H1 (cell line): ENCODE measurements around the gene EBLN2. TPM values are rescaled to one million over a fixed set of nuclear protein-coding genes. Genes with fewer than 3 reads are reported as not detected.
A peak's percentile ranks its signal among the peaks of the same experiment; 100 is the strongest.

Source experiments
- CTCF ChIA-PET: fragments of 300-600 bp; sonication (Branson Sonifier 250); formaldehyde crosslinking; loops from one replicate; lab custom pipeline; 2021; ENCODE audit not compliant: partially characterized antibody; lab: Charles Lee
- POLR2A ChIA-PET: fragments of 300-600 bp; sonication (Branson Sonifier 250); formaldehyde crosslinking; loops from one replicate; lab custom pipeline; 2021; ENCODE audit warnings: inconsistent platforms; ENCODE audit not compliant: partially characterized antibody; lab: Charles Lee
- DNase-seq, 2 experiments: peaks; one replicate each; pipeline versions ENCODE4 v3.0.0 to v3.0.0-alpha.2; 2010 to 2022; ENCODE audit warnings: low spot score in 2 of 2, low read depth in 1 of 2, mixed read lengths in 1 of 2
- FAIRE-seq: peaks from 2 replicates; lab custom pipeline; 2011; peaks lifted over from hg19 to GRCh38; lab: Jason Lieb, UNC
- H2AFZ ChIP-seq: 2 replicates; pipeline ENCODE4 v1.8.1; 2012; ENCODE audit warnings: low read length, inconsistent platforms
- H2AK5ac ChIP-seq: 2 replicates; pipeline ENCODE4 v1.6.1; 2013; ENCODE audit warnings: low read depth, low read length
- H2BK120ac ChIP-seq: replicated peaks from 2 replicates; pipeline ENCODE3; 2013; ENCODE audit warnings: low read depth, low read length, inconsistent platforms
- H2BK12ac ChIP-seq: 2 replicates; pipeline ENCODE4 v1.6.1; 2013; ENCODE audit warnings: low read depth, low read length
- H2BK15ac ChIP-seq: 2 replicates; pipeline ENCODE4 v1.6.1; 2013; ENCODE audit warnings: low read length
- H2BK20ac ChIP-seq: 2 replicates; pipeline ENCODE4 v1.6.1; 2013; ENCODE audit warnings: low read length
- H2BK5ac ChIP-seq: 2 replicates; pipeline ENCODE4 v1.6.1; 2013; ENCODE audit warnings: low read depth, low read length
- H3K14ac ChIP-seq: 2 replicates; pipeline ENCODE4 v1.6.1; 2013; ENCODE audit warnings: inconsistent platforms; ENCODE audit not compliant: insufficient read length
- H3K18ac ChIP-seq: 2 replicates; pipeline ENCODE4 v1.6.1; 2013; ENCODE audit warnings: low read length; ENCODE audit errors: extremely low read depth
- H3K23ac ChIP-seq: 2 replicates; pipeline ENCODE4 v1.6.1; 2013; ENCODE audit warnings: inconsistent platforms; ENCODE audit not compliant: insufficient read length
- H3K23me2 ChIP-seq: 2 replicates; pipeline ENCODE4 v1.6.1; 2013; ENCODE audit warnings: low read depth, low read length
- H3K27ac ChIP-seq: 2 replicates; pipeline ENCODE4 v1.6.1; 2011; ENCODE audit warnings: low read depth, low read length, inconsistent platforms
- H3K27me3 ChIP-seq, 4 experiments: replicated peaks in 1 of 4; 1 replicate in 1 of 4; 2 replicates in 3 of 4; pipeline versions ENCODE4 v1.6.1 to v1.8.1; 2011 to 2013; ENCODE audit warnings: low read length in 3 of 4, mild to moderate bottlenecking in 3 of 4, inconsistent platforms in 2 of 4, mixed read lengths in 2 of 4, moderate library complexity in 1 of 4; ENCODE audit not compliant: control insufficient read depth in 3 of 4, insufficient read depth in 3 of 4; ENCODE audit errors: extremely low read depth in 1 of 4
- H3K36me3 ChIP-seq, 4 experiments: 2 replicates each; pipeline versions ENCODE4 v1.6.1 to v1.8.1; 2011 to 2013; ENCODE audit warnings: mild to moderate bottlenecking in 4 of 4, low read length in 3 of 4, moderate library complexity in 2 of 4, control low read depth in 1 of 4, inconsistent platforms in 1 of 4; ENCODE audit not compliant: insufficient read depth in 4 of 4, control insufficient read depth in 2 of 4
- H3K4ac ChIP-seq: replicated peaks from 2 replicates; pipeline ENCODE3; 2013; ENCODE audit warnings: low read length, low read depth, mixed read lengths, inconsistent platforms; ENCODE audit not compliant: insufficient read length
- H3K4me1 ChIP-seq, 4 experiments: replicated peaks in 1 of 4; 1 replicate in 1 of 4; 2 replicates in 3 of 4; pipeline versions ENCODE4 v1.6.1 to v1.8.1; 2011 to 2013; ENCODE audit warnings: low read length in 3 of 4, inconsistent platforms in 2 of 4, mixed read lengths in 1 of 4; ENCODE audit not compliant: insufficient read depth in 4 of 4, control insufficient read depth in 3 of 4
- H3K4me2 ChIP-seq, 2 experiments: 2 replicates each; pipeline versions ENCODE4 v1.6.1 to v1.8.1; 2011 to 2013; ENCODE audit warnings: low read depth in 2 of 2, low read length in 2 of 2, control low read depth in 1 of 2, inconsistent platforms in 1 of 2, mild to moderate bottlenecking in 1 of 2; ENCODE audit not compliant: insufficient read depth in 1 of 2
- H3K4me3 ChIP-seq, 4 experiments: fragments of 200-600, 300-600 bp in 1 of 4; sonication (generic), shearing (Covaris generic), sonication (Bioruptor Twin) in 1 of 4; 2 replicates each; pipeline versions ENCODE4 v1.5.1 to v1.8.1; 2011 to 2016; ENCODE audit warnings: low read length in 4 of 4, low read depth in 3 of 4, control low read depth in 2 of 4, inconsistent platforms in 2 of 4, mild to moderate bottlenecking in 2 of 4, mixed read lengths in 1 of 4, moderate library complexity in 1 of 4; ENCODE audit not compliant: insufficient read depth in 2 of 4; ENCODE audit errors: extremely low read depth in 1 of 4
- H3K56ac ChIP-seq: replicated peaks from 2 replicates; pipeline ENCODE3; 2013; ENCODE audit warnings: low read depth, mild to moderate bottlenecking, mixed read lengths, low read length, inconsistent platforms; ENCODE audit not compliant: insufficient read length
- H3K79me1 ChIP-seq: 2 replicates; pipeline ENCODE4 v1.6.1; 2013; ENCODE audit warnings: low read depth, low read length, control low read depth
- H3K79me2 ChIP-seq, 2 experiments: 2 replicates each; pipeline versions ENCODE4 v1.6.1 to v1.8.1; 2012 to 2013; ENCODE audit warnings: low read length in 2 of 2, mild to moderate bottlenecking in 2 of 2, inconsistent platforms in 1 of 2; ENCODE audit not compliant: insufficient read depth in 2 of 2, control insufficient read depth in 1 of 2
- H3K9ac ChIP-seq, 4 experiments: replicated peaks in 1 of 4; 1 replicate in 1 of 4; 2 replicates in 3 of 4; pipeline versions ENCODE4 v1.6.1 to v1.8.1; 2011 to 2013; ENCODE audit warnings: low read depth in 3 of 4, low read length in 3 of 4, control low read depth in 2 of 4, mild to moderate bottlenecking in 2 of 4, moderate library complexity in 2 of 4, inconsistent platforms in 1 of 4; ENCODE audit errors: extremely low read depth in 1 of 4
- H3K9me3 ChIP-seq, 2 experiments: 2 replicates each; pipeline versions ENCODE4 v1.6.1 to v1.8.1; 2012 to 2013; ENCODE audit warnings: mild to moderate bottlenecking in 2 of 2, moderate library complexity in 2 of 2, control low read depth in 1 of 2, inconsistent platforms in 1 of 2, low read depth in 1 of 2, low read length in 1 of 2, mixed read lengths in 1 of 2; ENCODE audit not compliant: insufficient read depth in 2 of 2
- H4K20me1 ChIP-seq, 2 experiments: replicated peaks in 1 of 2; 2 replicates each; pipeline versions ENCODE3 to v1.8.1; 2011 to 2013; ENCODE audit warnings: inconsistent platforms in 2 of 2, low read length in 2 of 2, mild to moderate bottlenecking in 1 of 2; ENCODE audit not compliant: insufficient read depth in 2 of 2, control insufficient read depth in 1 of 2
- H4K5ac ChIP-seq: 2 replicates; pipeline ENCODE4 v1.6.1; 2013; ENCODE audit warnings: low read length, low read depth, mixed read lengths, inconsistent platforms; ENCODE audit not compliant: insufficient read length
- H4K8ac ChIP-seq: 2 replicates; pipeline ENCODE4 v1.8.0; 2013; ENCODE audit warnings: mild to moderate bottlenecking, moderate library complexity, low read length, inconsistent platforms; ENCODE audit not compliant: insufficient read depth; ENCODE audit errors: extremely low read depth
- H4K91ac ChIP-seq: replicated peaks from 2 replicates; pipeline ENCODE3; 2013; ENCODE audit warnings: low read length, mixed read lengths, inconsistent platforms; ENCODE audit not compliant: insufficient read length
- BCL11A ChIP-seq, 2 experiments: IDR thresholded peaks; one replicate each; pipeline ENCODE4 v1.6.1; 2011; ENCODE audit warnings: low read depth in 2 of 2, low read length in 2 of 2, mild to moderate bottlenecking in 2 of 2
- CHD1 ChIP-seq: IDR thresholded peaks from 2 replicates; pipeline ENCODE4 v1.6.1; 2012; ENCODE audit warnings: low read depth, low read length, improper control_type of control experiment
- KDM1A ChIP-seq: fragments of 200-600, 300-600 bp; sonication (generic); IDR thresholded peaks from 2 replicates; pipeline ENCODE4 v1.7.1; 2016; ENCODE audit warnings: mild to moderate bottlenecking, low read length, borderline replicate concordance
- NRF1 ChIP-seq: IDR thresholded peaks from 2 replicates; pipeline ENCODE4 v1.6.1; 2011; ENCODE audit warnings: mild to moderate bottlenecking, low read depth, low read length, improper control_type of control experiment
- PHF8 ChIP-seq: fragments of 200-600 bp; sonication (generic); conservative IDR thresholded peaks from 2 replicates; pipeline ENCODE4 v1.7.1; 2012; ENCODE audit warnings: low read depth, mild to moderate bottlenecking, inconsistent platforms, low read length, moderate library complexity
- RAD21 ChIP-seq, 2 experiments: IDR thresholded peaks in 1 of 2; conservative IDR thresholded peaks in 1 of 2; 2 replicates each; pipeline ENCODE4 v1.6.1; 2011; ENCODE audit warnings: low read depth in 2 of 2, low read length in 2 of 2, improper control_type of control experiment in 1 of 2, inconsistent platforms in 1 of 2, mild to moderate bottlenecking in 1 of 2, moderate library complexity in 1 of 2
- RBBP5 ChIP-seq: IDR thresholded peaks from 2 replicates; pipeline ENCODE4 v1.7.1; 2012; ENCODE audit warnings: low read depth, mild to moderate bottlenecking, inconsistent platforms, low read length, moderate library complexity, borderline replicate concordance
- SIRT6 ChIP-seq: IDR thresholded peaks from one replicate; pipeline ENCODE4 v1.7.1; 2012; ENCODE audit warnings: low read length, inconsistent platforms
- SP1 ChIP-seq: IDR thresholded peaks from 2 replicates; pipeline ENCODE4 v1.6.1; 2011; ENCODE audit warnings: low read depth, low read length
- SUZ12 ChIP-seq: fragments of 200-600 bp; sonication (generic); IDR thresholded peaks from 2 replicates; pipeline ENCODE4 v1.6.1; 2012; ENCODE audit warnings: mild to moderate bottlenecking, inconsistent platforms, low read length, moderate library complexity, mixed read lengths
- TAF7 ChIP-seq: optimal IDR thresholded peaks from 2 replicates; pipeline ENCODE3; 2011; ENCODE audit warnings: low read depth, mild to moderate bottlenecking, inconsistent platforms, low read length, moderate library complexity, borderline replicate concordance
- WGBS, 2 experiments: shearing (Covaris generic) in 1 of 2; methylation state at CpG; one replicate each; pipeline versions ENCODE4 v1.1.6 to v1.1.7; 2013 to 2015; ENCODE audit warnings: low lambda C conversion rate in 2 of 2, mixed read lengths in 2 of 2, inconsistent platforms in 1 of 2, low coverage in 1 of 2, missing lambda C conversion rate in 1 of 2; ENCODE audit not compliant: insufficient replicate concordance in 2 of 2, insufficient coverage in 1 of 2, insufficient read length in 1 of 2; ENCODE audit errors: extremely low coverage in 1 of 2, missing lambda C conversion rate in 1 of 2; 5-methylcytosine and 5-hydroxymethylcytosine counted together
- polyA plus RNA-seq, 7 experiments: library from polyadenylated mRNA; depleted of rRNA in 3 of 7; stranded (reverse) in 5 of 7; unstranded in 2 of 7; fragments of >200 nt in 5 of 7; fragments of 200-250 nt in 2 of 7; gene quantifications; 1 replicate in 5 of 7; 2 replicates in 1 of 7; 4 replicates in 1 of 7; pipeline versions ENCODE4 v1.2.1 to v1.2.3, GENCODE V29; 2011 to 2013; ENCODE audit warnings: missing spikeins in 2 of 7, mixed read lengths in 2 of 7
- total RNA-seq: library from RNA; stranded (reverse); fragmentation: NEBNext Ultra II Directional; extraction: Animal tissue kit (Norgen Biotek cat#: 25700); gene quantifications from 2 replicates; pipeline ENCODE4 v1.2.1, GENCODE V29; 2021
- TF ChIP-seq, protein P1 (sequence below): IDR thresholded peaks from 2 replicates; pipeline ENCODE4 v1.6.1; 2012; ENCODE audit warnings: inconsistent platforms
- TF ChIP-seq, protein P2 (sequence below): IDR thresholded peaks from 2 replicates; pipeline ENCODE4 v1.6.1; 2011; ENCODE audit warnings: low read depth, mild to moderate bottlenecking, low read length; ENCODE audit not compliant: insufficient read depth

Gene EBLN2
- total and polyA plus RNA-seq, 2 of the 8 experiments (the other 6 are each of a cell fraction or from before 2014, with no cell fraction given) = 1.9 to 3.8 TPM

DNA sequence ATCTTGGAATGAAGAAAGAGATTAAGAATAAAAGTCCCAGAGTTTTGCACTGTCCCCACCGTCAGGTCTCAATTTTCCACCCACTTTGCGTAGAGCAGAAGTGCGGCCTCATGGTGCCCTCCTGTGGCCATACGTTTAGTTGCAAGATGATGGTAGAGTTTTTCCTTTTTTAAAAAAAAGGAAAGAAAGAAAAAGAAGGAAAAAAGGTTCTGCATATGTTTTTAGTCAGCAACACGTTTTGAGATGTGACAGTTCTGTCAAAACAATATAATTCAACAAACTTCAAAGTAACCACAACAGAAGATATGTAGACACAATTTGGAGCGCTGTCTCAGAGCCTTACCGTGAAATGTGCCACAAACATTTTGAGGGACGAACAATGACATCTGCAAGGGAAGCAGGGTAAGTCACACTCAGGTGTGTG is 24.6 kb downstream of the EBLN2 start:
- DNase-seq (peak in 1 of 2 experiments; percentile 68), FAIRE-seq (no peak)
- no peak overlapping the region for H2BK20ac ChIP-seq
- no peaks in the 10 kb centered on the region for H3K36me3 ChIP-seq
- no peak overlapping the region for H3K23ac ChIP-seq
- no peaks in the 10 kb centered on the region for H3K79me1 ChIP-seq
- H3K4me1 ChIP-seq = no peaks in the 10 kb centered on the region
- H3K4ac ChIP-seq = no peak overlapping the region
- no peak overlapping the region for H4K5ac ChIP-seq
- 32% methylated on average over 8 of the region's 8 CpGs; no CpG with 5 or more reads in 1 of the 2 experiments for WGBS, 2 experiments
- H3K9me3 ChIP-seq = no peaks in the 10 kb centered on the region
- no peak overlapping the region for H2BK12ac ChIP-seq
- H3K4me3 ChIP-seq = no peak overlapping the region
- no peak overlapping the region for H4K91ac ChIP-seq
- H4K20me1 ChIP-seq = peaks cover 0 to 2% of the 10 kb centered on the region in 2 experiments
- H3K4me2 ChIP-seq = no peak overlapping the region
- no peak overlapping the region for H3K9ac ChIP-seq
- H3K18ac ChIP-seq = no peak overlapping the region
- peak overlapping the region; percentile 2; the same call in 1 of the 2 replicates for H2BK15ac ChIP-seq
- H3K56ac ChIP-seq = no peak overlapping the region
- H3K23me2 ChIP-seq = no peaks in the 10 kb centered on the region
- ChIA-PET CTCF (interaction anchor here (0.6 to 6.5 kb wide), 30 partner anchors 9 to 1213 kb away, joined by 3 to 44 read pairs (median 4); no protein-coding TSS in a partner anchor), POLR2A (interaction anchor here (0.7 kb wide), 1 partner anchor 185 kb away, joined by 3 read pairs; no protein-coding TSS in a partner anchor)
- H3K14ac ChIP-seq = no peak overlapping the region
- H2BK5ac ChIP-seq = no peak overlapping the region
- H2AFZ ChIP-seq = no peak overlapping the region
- no peak overlapping the region for H4K8ac ChIP-seq
- H3K79me2 ChIP-seq = no peaks in the 10 kb centered on the region
- no peak overlapping the region for H2AK5ac ChIP-seq
- H3K27me3 ChIP-seq = no peaks in the 10 kb centered on the region
- H3K27ac ChIP-seq = no peak overlapping the region
- no peak overlapping the region for H2BK120ac ChIP-seq
- TF ChIP-seq RAD21 (IDR thresholded peaks at IDR 0.05 in 1 of 2, conservative IDR thresholded peaks at IDR 0.05 in 1 of 2; ENCODE audit: low read depth in 2 of 2, low read length in 2 of 2) (peak; percentile 96), PHF8 (no peak), KDM1A (no peak), SP1 (no peak), SUZ12 (no peak), CHD1 (no peak), TAF7 (no peak), RBBP5 (no peak), SIRT6 (no peak), BCL11A (IDR thresholded peaks at IDR 0.05; ENCODE audit: low read depth in 2 of 2, low read length in 2 of 2) (no peak), NRF1 (no peak)
- TF ChIP-seq, protein P1, sequence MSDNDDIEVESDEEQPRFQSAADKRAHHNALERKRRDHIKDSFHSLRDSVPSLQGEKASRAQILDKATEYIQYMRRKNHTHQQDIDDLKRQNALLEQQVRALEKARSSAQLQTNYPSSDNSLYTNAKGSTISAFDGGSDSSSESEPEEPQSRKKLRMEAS = no peak
- TF ChIP-seq, protein P2, sequence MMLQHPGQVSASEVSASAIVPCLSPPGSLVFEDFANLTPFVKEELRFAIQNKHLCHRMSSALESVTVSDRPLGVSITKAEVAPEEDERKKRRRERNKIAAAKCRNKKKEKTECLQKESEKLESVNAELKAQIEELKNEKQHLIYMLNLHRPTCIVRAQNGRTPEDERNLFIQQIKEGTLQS = no peak
